ENCODE results near the gene GALNT10.
"Not testable (repeated sequence)": the region's sequence is repeated elsewhere in the genome, so short reads cannot be mapped to it uniquely, and the experiment has no call there.

The GALNT10 gene, protein sequence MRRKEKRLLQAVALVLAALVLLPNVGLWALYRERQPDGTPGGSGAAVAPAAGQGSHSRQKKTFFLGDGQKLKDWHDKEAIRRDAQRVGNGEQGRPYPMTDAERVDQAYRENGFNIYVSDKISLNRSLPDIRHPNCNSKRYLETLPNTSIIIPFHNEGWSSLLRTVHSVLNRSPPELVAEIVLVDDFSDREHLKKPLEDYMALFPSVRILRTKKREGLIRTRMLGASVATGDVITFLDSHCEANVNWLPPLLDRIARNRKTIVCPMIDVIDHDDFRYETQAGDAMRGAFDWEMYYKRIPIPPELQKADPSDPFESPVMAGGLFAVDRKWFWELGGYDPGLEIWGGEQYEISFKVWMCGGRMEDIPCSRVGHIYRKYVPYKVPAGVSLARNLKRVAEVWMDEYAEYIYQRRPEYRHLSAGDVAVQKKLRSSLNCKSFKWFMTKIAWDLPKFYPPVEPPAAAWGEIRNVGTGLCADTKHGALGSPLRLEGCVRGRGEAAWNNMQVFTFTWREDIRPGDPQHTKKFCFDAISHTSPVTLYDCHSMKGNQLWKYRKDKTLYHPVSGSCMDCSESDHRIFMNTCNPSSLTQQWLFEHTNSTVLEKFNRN

DNA sequence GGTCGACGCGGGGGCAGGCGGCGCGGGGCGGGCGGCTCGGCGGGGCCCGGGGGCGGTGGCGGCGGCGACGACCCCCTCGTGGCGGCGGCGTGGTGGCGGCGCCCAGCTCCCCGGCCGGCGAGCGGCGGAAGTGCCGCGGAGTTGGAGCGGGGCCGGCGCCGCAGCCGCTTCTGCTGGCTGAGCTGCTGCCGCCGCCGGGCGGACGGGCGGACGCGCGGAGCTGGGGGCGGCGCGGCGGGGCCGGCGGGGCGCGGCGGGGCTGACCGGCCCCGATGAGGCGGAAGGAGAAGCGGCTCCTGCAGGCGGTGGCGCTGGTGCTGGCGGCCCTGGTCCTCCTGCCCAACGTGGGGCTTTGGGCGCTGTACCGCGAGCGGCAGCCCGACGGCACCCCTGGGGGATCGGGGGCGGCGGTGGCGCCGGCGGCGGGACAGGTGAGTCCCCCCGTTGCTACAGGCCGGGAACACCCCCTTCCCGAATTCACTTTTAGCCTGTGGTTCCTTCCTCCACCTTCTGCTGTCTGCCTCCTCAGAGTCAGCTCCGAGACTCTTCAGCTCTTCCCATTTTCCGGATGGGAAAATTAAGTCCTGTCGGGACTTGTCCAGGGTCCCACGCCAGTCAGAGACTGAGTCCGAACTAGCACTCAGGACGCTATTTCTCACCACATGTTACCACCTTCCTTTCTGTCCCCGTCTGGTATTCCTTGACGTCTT lies at the start of gene GALNT10:
Gene GALNT10, plus strand, starts transcription at position 139 of the 710 bp plus-strand sequence. Its CDS starts 134 bp downstream, at position 273.
- H3K9ac ChIP-seq (ENCODE audit: low read depth, low read length) = no peak within 1 kb of the TSS; the same call in 1 of the 2 replicates
- H3K27ac ChIP-seq (ENCODE audit: low read depth, low read length) = no peak within 1 kb of the TSS
- H3K4me3 ChIP-seq (ENCODE audit: low read depth, low read length) = peak within 1 kb of the TSS; percentile 77
- peaks cover 49% of the 10 kb centered on the region for H3K27me3 ChIP-seq (ENCODE audit: control insufficient read depth, insufficient read depth, low read length)
- peaks cover 38% of the 10 kb centered on the region for H3K4me1 ChIP-seq (ENCODE audit: control insufficient read depth, insufficient read depth, low read length)
- no peaks in the 10 kb centered on the region for H3K36me3 ChIP-seq (ENCODE audit: control insufficient read depth, insufficient read depth, low read length)
- H3K9me3 ChIP-seq (ENCODE audit: control insufficient read depth, insufficient read depth, low read length) = no peaks in the 10 kb centered on the region

DNA sequence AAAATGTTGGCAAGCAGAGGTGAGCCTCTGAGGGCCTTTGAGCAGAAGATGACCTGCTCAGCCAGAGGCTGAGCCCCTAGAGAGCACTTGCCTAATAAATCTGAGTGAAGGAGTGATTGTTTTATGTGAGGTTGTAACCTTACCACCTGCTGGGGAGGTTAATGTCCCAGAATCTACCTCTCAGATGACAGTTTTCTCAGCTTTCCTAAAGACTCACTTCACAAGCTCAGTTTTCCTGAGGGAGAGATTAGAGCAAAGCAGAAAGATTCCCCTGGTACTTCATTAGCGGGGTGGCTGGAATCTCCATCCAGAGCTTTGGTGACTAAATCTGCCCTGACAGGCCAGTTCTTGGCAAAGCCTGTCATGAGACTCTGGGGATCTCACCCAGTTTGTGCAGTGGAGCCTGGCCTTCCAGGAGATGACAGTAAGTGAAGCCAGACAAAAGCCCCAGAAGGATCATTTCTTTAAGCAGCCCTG lies 48.8 kb upstream of the GALNT10 start:
- H3K27me3 ChIP-seq (ENCODE audit: control insufficient read depth, insufficient read depth, low read length) = no peaks in the 10 kb centered on the region

DNA sequence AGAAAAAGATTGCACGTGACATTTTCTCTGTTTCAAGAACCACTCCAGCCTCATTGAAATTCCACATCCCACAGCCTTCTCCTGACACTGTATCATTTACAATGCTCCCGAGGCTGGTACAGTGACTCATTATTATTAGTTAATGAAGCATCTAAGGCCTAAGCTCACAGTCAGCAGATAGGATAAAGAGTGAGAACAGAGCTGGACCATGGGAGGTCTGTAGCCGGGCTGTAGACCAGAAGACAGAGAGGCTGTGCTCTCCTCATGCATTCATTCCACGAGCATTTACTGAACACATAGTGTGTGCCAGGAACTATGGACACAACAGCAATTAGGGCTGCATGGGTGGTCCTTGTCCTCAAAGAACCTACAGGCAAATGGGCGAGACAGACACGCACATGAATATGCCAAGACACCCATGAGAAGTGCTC lies 47.3 kb upstream of the GALNT10 start:
- H3K4me1 ChIP-seq (ENCODE audit: control insufficient read depth, insufficient read depth, low read length) = peaks cover 6% of the 10 kb centered on the region; the same call in 1 of the 2 replicates
- no peaks in the 10 kb centered on the region for H3K27me3 ChIP-seq (ENCODE audit: control insufficient read depth, insufficient read depth, low read length)
- H3K27ac ChIP-seq (ENCODE audit: low read depth, low read length) = no peak overlapping the region
- H3K36me3 ChIP-seq (ENCODE audit: control insufficient read depth, insufficient read depth, low read length) = no peaks in the 10 kb centered on the region
- no peak overlapping the region for H3K4me3 ChIP-seq (ENCODE audit: low read depth, low read length)
- no peak overlapping the region for H3K9ac ChIP-seq (ENCODE audit: low read depth, low read length)
- no peaks in the 10 kb centered on the region for H3K9me3 ChIP-seq (ENCODE audit: control insufficient read depth, insufficient read depth, low read length)

More for the DNA sequence above, 48.8 kb upstream of the GALNT10 start:
- H3K9me3 ChIP-seq (ENCODE audit: control insufficient read depth, insufficient read depth, low read length) = no peaks in the 10 kb centered on the region
- peaks cover 6% of the 10 kb centered on the region; the same call in 1 of the 2 replicates for H3K4me1 ChIP-seq (ENCODE audit: control insufficient read depth, insufficient read depth, low read length)
- no peaks in the 10 kb centered on the region for H3K36me3 ChIP-seq (ENCODE audit: control insufficient read depth, insufficient read depth, low read length)
- H3K4me3 ChIP-seq (ENCODE audit: low read depth, low read length) = no peak overlapping the region
- H3K9ac ChIP-seq (ENCODE audit: low read depth, low read length) = no peak overlapping the region
- no peak overlapping the region for H3K27ac ChIP-seq (ENCODE audit: low read depth, low read length)

DNA sequence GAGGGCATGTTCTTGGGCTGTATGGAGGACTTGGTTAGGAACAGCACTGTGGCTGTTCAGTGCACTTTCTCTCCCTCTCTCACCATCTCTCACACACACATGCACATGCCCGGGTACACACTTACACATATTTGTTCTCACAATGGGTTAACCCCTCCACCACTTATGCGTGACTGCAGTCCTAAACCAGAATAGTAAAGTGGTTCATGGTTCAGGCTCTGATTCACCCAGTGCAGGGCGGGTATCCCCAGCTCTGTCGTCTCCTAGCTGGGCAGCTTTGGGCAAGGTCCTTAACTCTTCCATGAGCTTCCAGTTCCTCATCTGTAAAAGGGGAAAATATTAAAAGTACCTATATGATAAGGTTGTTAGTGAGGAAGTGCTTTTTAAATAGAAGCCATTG lies 45.3 kb upstream of the GALNT10 start:
- Histone ChIP-seq H3K36me3 (ENCODE audit: control insufficient read depth, insufficient read depth, low read length) (no peaks in the 10 kb centered on the region), H3K9ac (ENCODE audit: low read depth, low read length) (no peak overlapping the region), H3K27ac (ENCODE audit: low read depth, low read length) (no peak overlapping the region), H3K9me3 (ENCODE audit: control insufficient read depth, insufficient read depth, low read length) (no peaks in the 10 kb centered on the region), H3K4me1 (ENCODE audit: control insufficient read depth, insufficient read depth, low read length) (peaks cover 6% of the 10 kb centered on the region; the same call in 1 of the 2 replicates), H3K27me3 (ENCODE audit: control insufficient read depth, insufficient read depth, low read length) (no peaks in the 10 kb centered on the region), H3K4me3 (ENCODE audit: low read depth, low read length) (no peak overlapping the region)

DNA sequence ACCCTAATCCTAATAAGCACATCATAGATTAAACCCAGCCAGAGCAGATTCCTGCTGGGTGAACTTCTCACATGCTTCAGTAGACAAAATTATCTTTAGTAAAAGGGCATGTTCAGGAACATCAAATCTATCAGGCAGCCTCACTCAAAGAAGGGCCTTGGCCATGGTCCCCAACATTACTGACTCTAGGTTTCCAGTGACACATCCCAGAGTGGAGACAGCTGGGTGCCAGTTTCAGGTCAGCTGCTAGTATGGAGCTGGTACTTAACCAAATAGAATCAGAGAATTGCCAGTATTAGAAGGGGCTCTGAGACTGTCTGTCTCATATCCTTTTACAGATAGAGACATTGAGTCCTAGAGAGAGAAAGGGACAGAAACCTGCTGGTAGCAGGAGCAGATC lies 44.1 kb upstream of the GALNT10 start:
- Histone ChIP-seq H3K4me1 (ENCODE audit: control insufficient read depth, insufficient read depth, low read length) (peaks cover 6% of the 10 kb centered on the region; the same call in 1 of the 2 replicates), H3K4me3 (ENCODE audit: low read depth, low read length) (no peak overlapping the region), H3K36me3 (ENCODE audit: control insufficient read depth, insufficient read depth, low read length) (no peaks in the 10 kb centered on the region), H3K27ac (ENCODE audit: low read depth, low read length) (no peak overlapping the region), H3K9me3 (ENCODE audit: control insufficient read depth, insufficient read depth, low read length) (no peaks in the 10 kb centered on the region), H3K9ac (ENCODE audit: low read depth, low read length) (no peak overlapping the region), H3K27me3 (ENCODE audit: control insufficient read depth, insufficient read depth, low read length) (no peaks in the 10 kb centered on the region)

DNA sequence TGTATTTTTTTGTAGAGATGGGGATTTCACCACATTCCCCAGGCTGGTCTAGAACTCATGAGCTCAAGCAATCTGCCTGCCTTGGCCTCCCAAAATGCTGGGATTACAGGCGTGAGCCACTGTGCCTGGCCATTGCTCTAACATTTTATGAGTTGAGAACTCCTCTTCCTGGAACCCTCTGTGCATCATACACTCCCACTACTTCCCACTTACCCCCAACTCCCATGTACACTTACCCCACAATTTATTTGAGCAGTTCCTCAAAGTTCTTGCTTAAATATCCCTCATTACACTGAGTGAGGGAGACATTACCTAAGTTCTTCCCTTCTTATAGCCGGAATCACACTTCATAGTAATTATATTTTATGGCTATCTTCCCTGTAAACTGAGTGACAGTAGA lies 42.9 kb upstream of the GALNT10 start:
- Histone ChIP-seq H3K4me3 (ENCODE audit: low read depth, low read length) (no peak overlapping the region), H3K27me3 (ENCODE audit: control insufficient read depth, insufficient read depth, low read length) (no peaks in the 10 kb centered on the region), H3K36me3 (ENCODE audit: control insufficient read depth, insufficient read depth, low read length) (no peaks in the 10 kb centered on the region), H3K4me1 (ENCODE audit: control insufficient read depth, insufficient read depth, low read length) (peaks cover 6% of the 10 kb centered on the region; the same call in 1 of the 2 replicates), H3K9ac (ENCODE audit: low read depth, low read length) (no peak overlapping the region), H3K27ac (ENCODE audit: low read depth, low read length) (no peak overlapping the region), H3K9me3 (ENCODE audit: control insufficient read depth, insufficient read depth, low read length) (no peaks in the 10 kb centered on the region)

DNA sequence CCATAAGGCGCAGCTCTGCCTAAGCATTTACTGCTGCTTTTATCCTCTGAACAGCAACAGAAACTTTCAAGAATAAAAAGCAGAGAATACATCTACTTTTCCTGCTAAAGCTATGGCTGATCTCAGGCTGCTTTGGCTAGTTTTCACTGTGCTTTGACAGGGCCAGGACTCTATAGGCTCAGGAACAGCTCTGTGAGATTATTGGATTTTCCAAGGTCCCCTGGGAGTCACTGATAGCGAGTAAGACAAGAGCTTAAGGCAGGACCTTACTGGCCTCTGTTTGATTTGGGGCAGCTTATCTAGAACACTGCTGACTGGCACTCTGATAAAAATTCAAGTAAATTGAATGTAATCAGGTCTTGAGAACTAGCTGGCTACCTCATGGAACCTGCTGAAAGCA lies 40.1 kb upstream of the GALNT10 start:
- H3K4me1 ChIP-seq (ENCODE audit: control insufficient read depth, insufficient read depth, low read length); H3K36me3 ChIP-seq (ENCODE audit: control insufficient read depth, insufficient read depth, low read length); H3K4me3 ChIP-seq (ENCODE audit: low read depth, low read length); H3K9ac ChIP-seq (ENCODE audit: low read depth, low read length); H3K27me3 ChIP-seq (ENCODE audit: control insufficient read depth, insufficient read depth, low read length); H3K9me3 ChIP-seq (ENCODE audit: control insufficient read depth, insufficient read depth, low read length): not testable (repeated sequence)
- peak overlapping the region; percentile 40 for H3K27ac ChIP-seq (ENCODE audit: low read depth, low read length)

DNA sequence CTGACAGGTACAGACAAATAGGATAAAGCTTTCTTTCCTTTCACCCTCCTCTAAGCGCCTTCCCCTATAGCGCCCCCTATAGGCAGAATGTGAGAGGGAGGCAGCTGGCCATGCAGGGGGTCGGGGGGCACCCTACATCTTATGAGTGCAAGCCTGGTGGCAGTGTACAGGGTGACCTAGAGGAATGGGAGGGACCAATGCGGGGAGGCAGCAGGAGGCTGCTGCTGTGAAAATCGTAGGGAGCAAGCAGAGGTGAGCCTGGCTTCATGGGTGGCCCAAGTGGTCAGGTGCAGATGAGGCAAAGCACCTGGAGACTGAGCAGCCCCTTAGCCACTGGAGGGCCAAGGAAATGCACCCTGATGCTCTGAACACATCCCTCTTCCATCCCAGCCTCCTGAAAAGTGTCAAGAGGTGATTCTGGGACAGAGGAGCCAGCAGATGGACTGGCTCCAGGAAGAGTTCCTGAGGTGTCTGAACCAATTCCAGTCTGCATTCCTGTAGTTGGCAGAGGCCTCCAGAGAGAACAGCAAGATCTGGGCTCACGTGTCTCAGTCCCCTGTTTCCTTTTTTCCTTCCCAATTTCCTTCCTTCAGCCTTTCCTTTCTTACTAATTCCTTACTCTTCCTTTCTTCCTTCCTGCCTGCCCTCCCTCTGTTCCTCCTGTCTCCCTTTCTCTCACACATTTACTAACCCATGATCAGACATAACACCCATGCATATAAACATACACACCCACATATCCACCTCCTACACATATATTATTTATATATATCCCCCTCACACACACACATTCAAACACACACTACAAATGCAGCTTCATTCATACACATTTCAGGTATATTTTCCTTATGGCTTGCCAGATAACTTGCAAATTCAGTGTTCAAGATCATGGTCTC lies 32.8 kb upstream of the GALNT10 start:
- Histone ChIP-seq H3K36me3 (ENCODE audit: control insufficient read depth, insufficient read depth, low read length) (no peaks in the 10 kb centered on the region), H3K9me3 (ENCODE audit: control insufficient read depth, insufficient read depth, low read length) (no peaks in the 10 kb centered on the region), H3K4me1 (ENCODE audit: control insufficient read depth, insufficient read depth, low read length) (no peaks in the 10 kb centered on the region), H3K4me3 (ENCODE audit: low read depth, low read length) (no peak overlapping the region), H3K27ac (ENCODE audit: low read depth, low read length) (no peak overlapping the region), H3K27me3 (ENCODE audit: control insufficient read depth, insufficient read depth, low read length) (no peaks in the 10 kb centered on the region), H3K9ac (ENCODE audit: low read depth, low read length) (no peak overlapping the region)

DNA sequence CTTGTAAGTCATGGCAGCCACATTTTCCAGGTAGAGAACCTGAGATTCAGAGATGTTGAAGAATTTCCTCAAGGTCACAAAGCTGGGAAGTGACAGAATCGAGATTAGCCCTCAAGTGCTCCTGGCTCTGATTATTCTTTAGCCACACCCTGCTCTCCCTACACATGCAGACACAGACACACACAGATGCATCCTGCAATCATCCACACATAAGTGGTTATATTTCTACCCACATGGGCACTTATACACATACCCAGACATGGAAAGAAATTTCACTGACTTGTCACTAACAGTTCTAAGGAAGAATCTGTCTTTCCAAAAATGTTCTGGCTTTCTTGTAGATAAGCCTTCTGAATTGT lies 32.2 kb upstream of the GALNT10 start:
- H3K4me3 ChIP-seq (ENCODE audit: low read depth, low read length) = no peak overlapping the region

DNA sequence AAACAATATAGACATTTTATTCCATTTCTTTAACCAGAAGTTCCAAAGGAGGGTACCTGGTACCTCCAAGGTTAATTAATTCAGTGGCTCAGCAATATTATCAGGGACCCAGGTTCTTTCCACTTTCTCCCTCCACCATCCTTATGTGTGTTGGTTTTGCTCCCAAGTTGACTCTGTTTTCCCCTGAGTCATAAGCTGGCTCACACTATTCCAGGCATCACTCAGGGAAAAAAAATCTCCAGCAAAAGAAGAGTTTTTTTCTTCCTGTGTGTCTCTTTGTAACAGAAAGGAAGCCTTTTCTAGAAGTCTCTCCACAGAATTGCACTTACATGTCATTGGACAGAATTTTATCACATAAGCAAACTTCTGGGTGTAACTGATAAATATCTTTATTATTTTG lies 31.2 kb upstream of the GALNT10 start:
- no peaks in the 10 kb centered on the region for H3K36me3 ChIP-seq (ENCODE audit: control insufficient read depth, insufficient read depth, low read length)

More for the DNA sequence above, 32.2 kb upstream of the GALNT10 start:
- no peaks in the 10 kb centered on the region for H3K9me3 ChIP-seq (ENCODE audit: control insufficient read depth, insufficient read depth, low read length)
- no peak overlapping the region for H3K9ac ChIP-seq (ENCODE audit: low read depth, low read length)
- no peak overlapping the region for H3K27ac ChIP-seq (ENCODE audit: low read depth, low read length)
- peaks cover under 1% of the 10 kb centered on the region; the same call in 1 of the 2 replicates for H3K4me1 ChIP-seq (ENCODE audit: control insufficient read depth, insufficient read depth, low read length)
- no peaks in the 10 kb centered on the region for H3K27me3 ChIP-seq (ENCODE audit: control insufficient read depth, insufficient read depth, low read length)
- H3K36me3 ChIP-seq (ENCODE audit: control insufficient read depth, insufficient read depth, low read length) = no peaks in the 10 kb centered on the region

More for the DNA sequence above, 31.2 kb upstream of the GALNT10 start:
- Histone ChIP-seq H3K4me1 (ENCODE audit: control insufficient read depth, insufficient read depth, low read length) (peaks cover 10% of the 10 kb centered on the region; the same call in 1 of the 2 replicates), H3K27me3 (ENCODE audit: control insufficient read depth, insufficient read depth, low read length) (no peaks in the 10 kb centered on the region), H3K4me3 (ENCODE audit: low read depth, low read length) (no peak overlapping the region), H3K9me3 (ENCODE audit: control insufficient read depth, insufficient read depth, low read length) (no peaks in the 10 kb centered on the region), H3K27ac (ENCODE audit: low read depth, low read length) (no peak overlapping the region), H3K9ac (ENCODE audit: low read depth, low read length) (no peak overlapping the region)
